GM19467 (cell line): ENCODE measurements around the gene TTI1.

Source experiments
- ATAC-seq: cut with Tn5 transposase; IDR thresholded peaks from one replicate; pipeline ENCODE4 v1.9.1; 2021; ENCODE audit warnings: mild to moderate bottlenecking, moderate library complexity; ENCODE audit not compliant: unreplicated experiment

TTI1 gene

GRCh38 chr20:37989601-37990295, 43.5 kb downstream of the TTI1 start:
- ATAC-seq, result no peak

GRCh38 chr20:37988306-37988954, 44.8 kb downstream of the TTI1 start:
- no peak for ATAC-seq

- ATAC-seq, result no peak
Observed at GRCh38 chr20:37987602-37988290, 45.5 kb downstream of the TTI1 start.

GRCh38 chr20:37986873-37987601, 46.2 kb downstream of the TTI1 start:
- no peak for ATAC-seq

GRCh38 chr20:37986044-37986858, 47.0 kb downstream of the TTI1 start:
- no peak for ATAC-seq

- no peak for ATAC-seq
Observed at GRCh38 chr20:37984018-37984785, 49.1 kb downstream of the TTI1 start.

GRCh38 chr20:37983286-37983685, 50.0 kb downstream of the TTI1 start:
- ATAC-seq, result no peak

- ATAC-seq, result no peak
Observed at GRCh38 chr20:37981568-37981967, 51.7 kb downstream of the TTI1 start.

- no peak for ATAC-seq
Observed at GRCh38 chr20:37980876-37981275, 52.4 kb downstream of the TTI1 start.

- ATAC-seq, result no peak
Observed at GRCh38 chr20:37980383-37980782, 52.9 kb downstream of the TTI1 start.

- ATAC-seq, result no peak
Observed at GRCh38 chr20:37979021-37979985, 54.0 kb downstream of the TTI1 start.

- ATAC-seq, result no peak
Observed at GRCh38 chr20:37977786-37978185, 55.5 kb downstream of the TTI1 start.

GRCh38 chr20:37977338-37977737, 55.9 kb downstream of the TTI1 start:
- no peak for ATAC-seq

GRCh38 chr20:37976887-37977286, 56.4 kb downstream of the TTI1 start:
- no peak for ATAC-seq

GRCh38 chr20:37973059-37973910, 60.0 kb downstream of the TTI1 start:
- ATAC-seq, result no peak

- ATAC-seq, result no peak
Observed at GRCh38 chr20:37972256-37973058, 60.8 kb downstream of the TTI1 start.

GRCh38 chr20:37971561-37972127, 61.6 kb downstream of the TTI1 start:
- ATAC-seq, result no peak
